EH (cell line): Measurements from ENCODE around the gene P2RX7.
"Not testable (repeated sequence)": the region's sequence is repeated elsewhere in the genome, so short reads cannot be mapped to it uniquely, and the experiment has no call there.

ENCODE experiments used
- DNase-seq: peaks from one replicate; pipeline ENCODE4 v3.0.0-alpha.2; 2015; ENCODE audit warnings: low read depth

P2RX7 gene

GRCh38 chr12:121205491-121205890 lies 72.8 kb downstream of the P2RX7 start:
- DNase-seq: peak; percentile 54

- DNase-seq: not testable (repeated sequence)
Measured at GRCh38 chr12:121208571-121208970, 75.9 kb downstream of the P2RX7 start.

GRCh38 chr12:121209221-121209620 lies 76.5 kb downstream of the P2RX7 start:
- no peak for DNase-seq

- peak; percentile 80 for DNase-seq
Measured at GRCh38 chr12:121209624-121210572, 77.2 kb downstream of the P2RX7 start, which contains the start of gene P2RX4. TSS of gene P2RX4 (plus strand) at chr12:121210129. CDS start at chr12:121210165, 36 bp downstream.

- no peak for DNase-seq
Measured at GRCh38 chr12:121212875-121213274, 80.2 kb downstream of the P2RX7 start.

GRCh38 chr12:121214166-121214777 lies 81.6 kb downstream of the P2RX7 start:
- DNase-seq: peak; percentile 77

GRCh38 chr12:121214855-121215745 lies 82.4 kb downstream of the P2RX7 start:
- peak; percentile 98 for DNase-seq

GRCh38 chr12:121216102-121216501 lies 83.4 kb downstream of the P2RX7 start:
- no peak for DNase-seq

GRCh38 chr12:121217063-121217462 lies 84.4 kb downstream of the P2RX7 start:
- no peak for DNase-seq

GRCh38 chr12:121217761-121218160 lies 85.1 kb downstream of the P2RX7 start:
- DNase-seq: no peak

GRCh38 chr12:121218588-121219352 lies 86.1 kb downstream of the P2RX7 start:
- no peak for DNase-seq

- no peak for DNase-seq
Measured at GRCh38 chr12:121219353-121219986, 86.8 kb downstream of the P2RX7 start.

GRCh38 chr12:121222847-121223246 lies 90.2 kb downstream of the P2RX7 start:
- no peak for DNase-seq

- peak; percentile 31 for DNase-seq
Measured at GRCh38 chr12:121223292-121224285, 90.9 kb downstream of the P2RX7 start.

- no peak for DNase-seq
Measured at GRCh38 chr12:121224591-121224990, 91.9 kb downstream of the P2RX7 start.

GRCh38 chr12:121226399-121226798 lies 93.7 kb downstream of the P2RX7 start:
- DNase-seq: no peak

- DNase-seq: not testable (repeated sequence)
Measured at GRCh38 chr12:121226871-121227270, 94.2 kb downstream of the P2RX7 start.

GRCh38 chr12:121227294-121227693 lies 94.6 kb downstream of the P2RX7 start:
- DNase-seq: no peak

GRCh38 chr12:121228919-121229665 lies 96.4 kb downstream of the P2RX7 start:
- DNase-seq: no peak
